GM21390 (cell line): ENCODE measurements around the gene CDK16.

ENCODE experiments used
- ATAC-seq: cut with Tn5 transposase; IDR thresholded peaks from one replicate; pipeline ENCODE4 v1.9.1; 2021; ENCODE audit not compliant: unreplicated experiment

The CDK16 gene

DNA sequence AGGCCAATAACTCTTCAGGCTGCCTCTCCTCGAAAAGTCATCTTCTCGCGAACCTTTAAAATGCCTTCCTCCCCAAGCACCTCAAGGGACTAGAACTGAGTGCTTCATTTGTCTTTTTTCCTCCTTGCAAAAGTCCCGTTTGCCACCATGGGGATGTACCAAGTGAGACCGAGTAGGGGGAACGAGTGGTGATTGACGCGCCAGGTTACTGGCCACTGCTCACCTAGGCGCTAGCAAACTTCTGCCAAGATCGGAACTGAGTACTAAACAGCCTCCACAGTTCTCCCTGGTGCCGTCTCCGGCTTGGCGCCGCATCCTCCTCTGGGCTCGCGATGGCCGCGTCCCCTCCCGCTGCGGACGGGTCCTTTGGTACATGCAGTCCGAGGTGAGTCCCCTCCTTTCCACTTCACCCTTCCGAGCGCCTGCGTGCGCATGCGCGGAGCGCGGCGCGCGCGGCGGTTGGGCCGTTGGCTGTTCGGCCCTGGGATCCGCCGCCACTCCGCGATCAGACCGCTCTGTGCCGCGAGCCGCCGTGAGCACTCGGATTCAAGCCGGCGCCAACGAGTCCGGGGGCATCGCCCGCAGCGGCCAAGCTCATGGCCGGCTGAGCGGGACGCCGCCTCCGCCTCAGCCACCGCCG is at the start of gene CDK16:
Gene CDK16, plus strand, starts transcription at position 402 of the 640 bp plus-strand sequence. CDS start 4,877 bp downstream, outside the sequence.
- peak; percentile 34 for ATAC-seq

DNA sequence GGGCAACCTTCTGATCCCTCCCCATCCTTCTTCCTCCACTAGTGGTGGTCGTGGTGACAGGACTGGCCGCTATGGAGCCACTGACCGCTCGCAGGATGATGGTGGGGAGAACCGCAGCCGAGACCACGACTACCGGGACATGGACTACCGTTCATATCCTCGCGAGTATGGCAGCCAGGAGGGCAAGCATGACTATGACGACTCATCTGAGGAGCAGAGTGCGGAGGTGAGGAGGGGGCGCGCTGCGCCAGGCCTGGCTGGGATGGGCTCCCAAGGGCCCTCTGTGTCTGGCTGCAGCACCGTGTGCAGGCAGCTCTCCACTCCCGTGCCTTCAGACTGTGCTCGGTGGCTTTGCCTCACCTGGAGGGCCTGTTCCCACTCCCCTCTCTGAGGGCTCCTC is 49.2 kb upstream of the CDK16 start:
- ATAC-seq, result no peak

DNA sequence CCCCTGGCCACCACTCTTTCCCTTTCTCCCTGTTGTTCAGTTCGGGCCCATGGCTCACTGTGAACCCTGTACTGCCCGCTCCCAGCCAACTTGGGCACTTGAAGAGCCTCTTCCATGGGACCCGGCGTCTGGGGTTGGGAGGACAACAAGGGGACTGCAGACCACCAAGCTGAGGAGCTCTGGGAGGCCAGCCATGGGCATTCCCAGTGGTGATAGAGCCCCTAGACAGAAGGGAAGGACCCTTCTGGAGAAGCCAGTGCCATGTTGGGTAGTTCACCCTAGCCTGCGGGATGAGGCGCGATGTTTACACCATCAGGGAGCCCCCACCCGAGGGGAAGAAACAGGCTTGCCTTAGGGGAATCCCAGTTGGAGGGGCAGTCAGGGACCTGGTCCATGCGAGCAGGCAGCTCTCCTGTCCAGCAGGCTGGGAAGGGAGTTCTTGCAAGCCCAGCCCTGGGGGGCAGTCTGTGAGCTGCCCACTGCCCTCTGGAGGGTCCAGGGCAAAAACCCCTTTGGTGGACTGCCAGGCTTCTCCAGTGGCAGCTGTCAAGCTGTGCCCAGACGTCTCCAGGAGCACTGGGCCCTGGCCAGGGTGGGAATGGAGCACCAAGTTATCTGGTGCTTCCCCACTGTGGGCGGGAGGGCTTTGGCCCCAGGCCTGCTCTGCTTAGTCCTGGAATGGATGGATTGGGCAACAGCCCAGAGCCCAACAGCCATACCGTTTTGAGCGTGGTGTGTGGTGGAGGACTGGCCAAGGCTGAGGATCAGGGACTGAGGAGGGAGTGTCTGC is 48.6 kb upstream of the CDK16 start:
- ATAC-seq, result no peak

DNA sequence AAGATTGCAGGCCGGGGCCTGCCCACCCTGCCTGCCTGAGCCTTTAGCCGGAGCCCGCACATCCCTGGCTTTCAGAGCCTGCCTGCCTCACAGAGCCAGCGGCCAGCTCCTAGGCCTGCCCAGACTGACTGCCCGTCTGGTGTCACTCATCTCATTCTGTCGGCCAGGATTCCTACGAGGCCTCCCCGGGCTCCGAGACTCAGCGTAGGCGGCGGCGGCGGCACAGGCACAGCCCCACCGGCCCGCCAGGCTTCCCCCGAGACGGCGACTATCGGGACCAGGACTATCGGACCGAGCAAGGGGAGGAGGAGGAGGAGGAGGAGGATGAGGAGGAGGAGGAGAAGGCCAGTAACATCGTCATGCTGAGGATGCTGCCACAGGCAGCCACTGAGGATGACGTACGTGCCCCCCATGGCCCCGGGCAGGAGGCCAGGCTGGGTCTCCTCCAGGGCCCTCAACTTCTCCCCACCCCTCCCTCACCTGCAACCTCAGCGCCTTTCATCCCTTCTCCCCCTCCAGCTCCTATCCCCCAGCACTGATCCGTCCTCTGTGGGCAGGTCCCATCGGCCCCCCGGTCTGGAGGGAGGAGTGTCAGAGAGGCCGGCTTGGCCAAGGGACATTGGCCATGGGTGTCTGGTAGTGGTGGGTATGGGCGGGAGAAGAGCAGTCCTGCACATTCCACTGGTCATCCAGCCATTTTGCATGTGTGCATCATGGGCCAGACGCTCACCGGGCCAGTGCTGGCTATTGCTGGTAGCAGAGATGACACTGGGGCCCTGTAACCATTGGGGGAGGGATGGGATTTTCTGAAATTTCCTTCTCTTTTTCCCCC is 47.4 kb upstream of the CDK16 start:
- ATAC-seq, result no peak

DNA sequence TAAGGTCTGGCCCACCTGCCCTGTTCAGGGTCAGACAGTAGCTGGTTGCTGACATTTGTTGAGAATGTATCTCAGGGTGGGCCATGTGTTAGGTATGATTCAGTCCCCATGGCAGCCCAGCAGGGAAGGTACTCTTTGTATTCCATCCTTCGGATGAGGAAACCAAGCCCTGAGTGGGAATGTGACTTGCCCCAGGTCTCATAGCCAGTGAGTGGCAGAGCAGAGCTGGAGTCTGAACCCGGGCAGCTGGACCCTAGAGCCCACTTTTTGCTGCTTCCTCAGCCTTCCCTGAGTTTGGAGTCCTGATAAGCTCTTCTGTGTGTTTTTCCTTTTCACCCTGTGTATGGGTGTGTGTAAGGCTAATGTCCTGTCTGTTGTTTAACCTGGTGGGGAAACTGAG is 46.5 kb upstream of the CDK16 start:
- no peak for ATAC-seq

DNA sequence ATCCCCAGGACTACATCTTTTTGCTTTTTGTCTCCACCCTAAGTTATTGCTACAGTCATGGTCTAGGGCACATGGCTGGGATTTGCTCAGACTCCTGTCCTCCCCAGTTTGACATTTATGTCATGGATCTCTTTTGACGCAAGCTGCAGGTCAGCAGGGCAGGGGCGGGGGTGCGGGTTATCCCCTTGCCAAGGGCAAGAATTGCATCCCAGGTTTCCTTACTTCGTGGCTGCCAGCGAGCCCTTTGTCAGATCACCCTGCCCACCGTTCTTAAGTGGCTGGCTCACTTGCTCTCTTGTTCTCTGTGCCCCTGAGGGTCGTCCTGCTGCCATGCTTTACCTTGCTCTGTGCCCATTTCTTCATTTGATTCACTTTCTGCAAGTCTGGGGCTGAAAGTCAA is 45.9 kb upstream of the CDK16 start:
- ATAC-seq, result no peak

DNA sequence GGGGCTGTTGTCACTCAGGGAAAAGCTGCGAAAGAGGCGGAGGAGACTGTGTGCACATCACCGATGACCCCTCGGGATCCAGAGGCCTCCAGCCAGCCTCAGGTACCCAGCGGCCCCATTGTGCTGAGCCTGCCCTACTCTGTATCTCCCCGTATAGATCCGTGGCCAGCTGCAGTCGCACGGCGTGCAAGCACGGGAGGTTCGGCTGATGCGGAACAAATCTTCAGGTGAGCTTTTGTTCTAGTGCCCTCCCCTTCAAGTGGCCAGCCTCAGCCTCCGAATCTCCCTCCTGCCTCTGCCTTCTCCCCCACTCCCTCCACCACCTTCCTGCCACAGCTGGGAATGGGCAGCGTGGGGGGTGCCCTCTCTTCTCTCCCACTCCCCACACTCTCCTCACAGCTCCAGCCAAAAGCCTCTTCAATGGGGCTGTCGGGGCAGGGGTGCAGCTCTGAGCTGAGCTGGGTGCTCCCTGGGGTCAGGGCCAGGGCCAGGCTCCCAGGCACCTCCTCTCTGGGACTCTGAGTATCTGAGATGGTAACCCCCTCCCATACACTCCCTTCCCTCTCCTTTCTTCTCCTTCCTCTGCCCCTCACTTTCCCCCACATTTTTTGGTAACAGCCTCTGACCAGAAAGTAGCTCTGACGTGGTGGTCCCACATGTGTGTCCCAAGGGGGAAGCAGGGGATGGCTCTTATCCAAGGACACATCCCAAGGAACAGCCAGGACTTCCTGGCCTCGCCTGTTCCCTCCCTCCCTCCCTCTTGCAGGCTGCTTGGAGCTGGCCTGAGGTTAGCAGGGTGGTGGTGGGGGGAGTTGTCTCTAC is 45.3 kb upstream of the CDK16 start:
- no peak for ATAC-seq

DNA sequence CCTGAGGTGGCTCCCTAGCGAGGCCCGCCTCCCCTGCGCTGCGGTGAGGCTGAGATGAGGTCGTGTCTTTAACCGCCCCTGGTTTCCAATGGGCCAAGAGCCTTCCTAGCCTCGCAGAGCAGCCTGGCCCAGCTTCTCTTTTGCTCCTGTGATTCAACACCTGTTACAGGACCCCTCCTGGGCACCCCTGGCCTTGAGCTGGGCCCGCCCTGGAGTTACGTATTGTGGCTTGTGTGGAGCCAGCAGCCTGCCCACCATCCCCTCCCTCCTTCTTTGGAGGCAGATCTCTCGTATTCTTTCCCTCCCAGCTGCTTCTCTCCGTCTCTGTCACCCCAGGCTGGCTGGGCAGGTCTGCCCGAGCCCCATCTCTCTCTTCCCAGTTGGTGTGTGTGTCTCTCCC is 44.1 kb upstream of the CDK16 start:
- ATAC-seq, result no peak

DNA sequence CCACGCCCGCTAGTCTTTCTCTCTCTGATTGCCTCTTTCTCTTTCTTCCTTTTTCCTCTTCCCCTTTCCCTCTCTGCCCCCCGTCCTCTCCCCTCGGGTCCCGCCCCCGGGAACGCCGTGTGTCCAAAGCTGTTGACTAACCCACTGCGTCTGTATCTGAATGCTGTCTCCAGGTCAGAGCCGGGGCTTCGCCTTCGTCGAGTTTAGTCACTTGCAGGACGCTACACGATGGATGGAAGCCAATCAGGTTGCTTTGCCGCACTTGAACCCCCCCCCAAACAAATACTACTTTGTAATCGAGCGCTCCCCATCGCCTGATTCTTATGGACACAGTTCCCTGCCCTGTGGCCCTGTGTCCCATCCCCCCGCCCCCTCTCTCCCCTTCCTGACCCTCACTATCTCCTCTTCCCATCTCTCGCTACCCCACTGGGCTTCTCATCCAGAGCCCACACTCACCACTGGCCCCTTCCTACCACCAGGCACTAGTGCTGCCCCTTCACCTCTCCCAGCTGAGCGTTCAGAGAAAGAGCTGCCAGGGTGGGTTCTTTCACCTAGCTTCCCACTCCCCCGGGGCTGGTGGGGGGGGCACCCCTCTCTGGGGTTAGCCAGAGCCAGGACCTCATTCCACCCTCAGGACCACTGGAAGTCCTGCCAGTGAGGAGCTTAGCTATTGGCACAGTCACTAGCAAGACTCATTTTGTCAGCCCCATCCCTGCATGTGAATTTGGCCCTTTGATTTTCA is 43.5 kb upstream of the CDK16 start:
- ATAC-seq, result no peak

DNA sequence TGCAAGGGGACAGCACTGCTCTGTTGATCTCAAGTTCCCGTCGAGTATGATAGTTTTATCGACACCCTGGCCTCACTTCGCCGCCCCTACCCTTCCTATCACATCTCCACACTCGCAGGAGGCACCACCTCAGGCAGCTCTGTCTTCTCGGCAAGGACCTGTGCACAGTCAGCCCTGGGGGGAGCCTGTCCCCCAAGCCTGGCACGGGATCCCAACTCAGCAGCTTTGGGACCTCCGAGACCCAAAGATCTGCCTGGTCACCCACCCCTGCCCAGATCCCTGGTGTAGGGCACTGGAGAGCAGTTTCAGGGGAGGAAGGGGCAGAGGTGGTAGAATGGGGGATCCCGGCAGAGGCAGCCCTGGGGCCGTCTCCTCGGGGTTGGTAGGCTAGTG is 42.9 kb upstream of the CDK16 start:
- no peak for ATAC-seq

DNA sequence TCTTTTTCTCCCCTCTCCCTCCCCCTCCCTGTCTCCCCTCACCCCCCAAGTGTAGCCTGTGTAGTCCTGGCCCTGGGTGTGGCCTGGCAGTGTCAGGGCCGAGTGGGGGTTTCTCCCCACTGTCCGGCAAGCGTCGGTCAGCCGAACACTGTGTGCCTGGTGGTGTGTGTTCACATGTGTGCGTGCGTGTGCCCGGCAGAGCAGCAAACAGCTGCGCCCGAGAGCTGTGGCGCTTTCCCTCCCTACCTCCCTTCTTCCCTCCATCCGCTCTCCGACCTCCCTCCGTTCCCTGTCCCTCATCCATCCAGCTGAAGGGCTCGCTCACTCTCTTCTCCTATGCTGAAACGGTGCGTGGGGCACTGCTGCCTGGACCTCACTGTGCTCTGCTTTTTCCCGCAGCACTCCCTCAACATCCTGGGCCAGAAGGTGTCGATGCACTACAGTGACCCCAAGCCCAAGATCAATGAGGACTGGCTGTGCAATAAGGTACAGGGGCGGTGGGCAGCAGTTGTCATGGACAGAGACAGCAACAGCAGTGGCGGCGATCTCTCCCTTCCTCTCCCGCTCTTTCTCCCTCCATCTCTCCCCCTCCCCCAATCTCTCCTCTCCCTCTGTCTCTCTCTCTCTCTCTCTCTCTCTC is 42.3 kb upstream of the CDK16 start:
- ATAC-seq, result no peak

DNA sequence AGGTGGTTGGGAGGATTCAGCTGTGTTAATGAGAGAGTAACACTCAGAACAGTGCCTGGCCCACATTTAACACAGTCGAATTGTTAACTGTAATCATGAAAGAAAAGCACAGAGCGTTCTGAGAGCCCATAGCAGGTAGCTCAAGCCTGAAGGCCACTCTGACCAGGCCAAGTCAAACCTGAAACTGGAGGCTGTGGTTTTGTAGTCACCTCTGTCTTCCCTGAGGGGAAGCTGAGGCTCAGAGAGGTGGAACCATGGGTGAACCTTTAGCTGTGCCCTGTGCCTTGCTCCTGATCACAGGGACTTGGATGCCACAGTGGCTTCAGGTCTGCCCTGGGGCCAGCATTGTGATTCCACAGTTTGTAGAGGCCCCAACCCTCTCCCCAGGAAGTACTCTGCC is 41.4 kb upstream of the CDK16 start:
- ATAC-seq, result no peak

DNA sequence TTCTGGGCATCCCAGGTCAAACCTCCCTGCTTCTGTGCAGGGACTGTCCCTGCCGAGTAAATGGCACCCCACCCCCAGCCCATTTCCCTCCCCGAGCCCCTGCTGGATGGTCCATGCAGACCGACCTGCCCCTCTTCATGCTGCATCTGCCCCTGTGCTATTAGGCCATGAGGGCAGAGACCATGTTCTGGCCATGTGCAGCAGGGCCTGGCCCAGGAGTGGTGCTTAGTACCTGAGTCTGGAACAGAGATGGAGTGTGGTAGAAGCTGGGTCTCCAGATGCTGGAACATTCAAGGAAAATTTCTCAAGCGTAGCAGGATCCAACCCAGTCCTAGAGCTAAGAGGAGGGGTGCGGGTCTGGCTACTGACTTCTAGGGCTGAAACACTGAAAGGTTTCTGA is 40.1 kb upstream of the CDK16 start:
- ATAC-seq, result no peak

DNA sequence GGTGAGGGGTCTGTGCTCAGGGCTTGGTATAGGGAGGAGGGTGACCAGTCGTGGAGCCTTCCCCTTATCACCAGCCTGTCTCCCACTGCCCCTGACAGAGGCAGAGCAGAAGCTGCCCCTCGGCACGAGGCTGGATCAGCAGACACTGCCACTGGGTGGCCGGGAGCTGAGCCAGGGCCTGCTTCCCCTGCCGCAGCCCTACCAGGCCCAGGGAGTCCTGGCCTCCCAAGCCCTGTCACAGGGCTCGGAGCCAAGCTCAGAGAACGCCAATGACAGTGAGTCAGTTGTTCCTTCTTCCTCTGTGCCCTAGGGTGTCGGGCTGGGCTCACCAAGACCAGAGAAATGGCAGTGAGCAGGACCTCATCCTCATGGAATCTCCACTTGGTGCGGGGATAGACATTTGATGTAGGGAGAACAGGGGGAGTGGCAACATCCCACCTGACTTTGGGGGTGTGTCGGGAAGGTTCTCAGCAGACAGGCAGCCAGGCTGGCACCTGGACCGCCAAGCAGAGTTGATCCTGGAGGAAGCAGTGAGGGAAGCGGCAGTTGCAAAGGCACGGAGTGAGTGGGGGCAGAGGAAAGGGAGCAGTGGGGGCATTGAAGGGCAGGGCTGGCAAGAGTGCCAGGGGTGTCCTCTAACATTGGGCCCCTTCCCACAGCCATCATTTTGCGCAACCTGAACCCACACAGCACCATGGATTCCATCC is 39.1 kb upstream of the CDK16 start:
- no peak for ATAC-seq

DNA sequence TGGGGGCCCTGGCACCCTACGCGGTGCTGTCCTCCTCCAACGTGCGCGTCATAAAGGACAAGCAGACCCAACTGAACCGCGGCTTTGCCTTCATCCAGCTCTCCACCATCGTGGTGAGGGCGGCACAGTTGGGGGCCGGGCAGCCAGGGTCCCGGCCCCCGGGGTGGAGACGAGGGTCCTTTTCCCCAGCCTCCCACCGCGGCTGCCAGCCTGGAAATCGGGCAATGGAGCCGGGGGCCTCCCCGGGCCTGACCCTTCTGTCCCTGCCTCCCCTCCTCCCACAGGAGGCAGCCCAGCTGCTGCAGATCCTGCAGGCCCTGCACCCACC is 38.6 kb upstream of the CDK16 start:
- no peak for ATAC-seq

DNA sequence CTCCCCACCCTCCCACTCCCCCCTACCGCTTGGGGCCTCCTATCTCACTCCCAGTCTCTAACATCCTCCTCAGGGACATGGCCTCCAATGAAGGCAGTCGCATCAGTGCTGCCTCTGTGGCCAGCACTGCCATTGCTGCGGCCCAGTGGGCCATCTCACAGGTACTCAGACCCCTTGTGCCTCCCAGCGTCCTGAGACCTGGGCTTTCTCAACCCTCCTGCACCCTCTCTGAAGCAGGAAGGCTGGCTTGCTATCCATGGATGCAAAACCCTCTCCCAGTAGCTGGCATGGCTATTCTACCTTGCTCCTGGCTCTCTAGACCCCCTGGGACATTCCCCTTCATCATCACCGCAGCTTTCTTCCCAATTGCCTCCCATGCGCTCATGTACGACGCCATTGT is 38.1 kb upstream of the CDK16 start:
- ATAC-seq, result no peak

DNA sequence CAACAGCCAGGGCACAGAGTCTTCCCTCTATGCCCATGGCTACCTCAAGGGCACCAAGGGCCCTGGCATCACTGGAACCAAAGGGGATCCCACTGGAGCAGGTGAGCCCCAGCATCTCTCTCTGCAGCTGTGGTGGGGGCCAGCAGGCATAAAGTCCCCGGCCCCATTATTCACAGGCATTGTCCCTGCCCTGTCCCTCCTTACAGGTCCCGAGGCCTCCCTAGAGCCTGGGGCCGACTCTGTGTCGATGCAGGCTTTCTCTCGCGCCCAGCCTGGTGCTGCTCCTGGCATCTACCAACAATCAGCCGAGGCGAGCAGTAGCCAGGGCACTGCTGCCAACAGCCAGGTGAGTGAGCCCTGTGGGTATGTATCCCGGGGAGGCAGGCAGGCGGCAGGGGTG is 37.2 kb upstream of the CDK16 start:
- ATAC-seq, result no peak

DNA sequence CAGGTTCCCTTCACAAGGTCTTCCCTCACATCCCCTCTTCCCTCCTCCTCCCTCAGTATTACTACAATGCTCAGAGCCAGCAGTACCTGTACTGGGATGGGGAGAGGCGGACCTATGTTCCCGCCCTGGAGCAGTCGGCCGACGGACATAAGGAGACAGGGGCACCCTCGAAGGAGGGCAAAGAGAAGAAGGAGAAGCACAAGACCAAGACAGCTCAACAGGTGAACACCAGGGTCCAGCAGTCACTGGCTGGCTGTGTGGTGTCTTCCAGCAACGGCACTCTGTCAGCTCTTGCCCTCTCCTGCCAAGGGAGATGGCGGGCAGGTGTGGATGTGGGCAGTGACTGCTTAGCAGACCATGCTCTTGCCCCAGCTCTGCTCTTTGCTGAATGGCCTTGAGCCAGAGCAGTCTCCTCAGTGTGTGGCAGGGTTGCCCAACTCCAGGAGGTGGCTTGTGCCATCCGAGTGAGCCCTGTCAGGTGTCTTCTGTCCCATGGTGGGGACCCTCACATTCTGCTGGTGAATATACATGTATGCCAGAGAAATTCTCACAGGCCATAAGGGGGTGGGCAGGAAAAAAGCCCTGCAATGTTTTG is 36.3 kb upstream of the CDK16 start:
- no peak for ATAC-seq

DNA sequence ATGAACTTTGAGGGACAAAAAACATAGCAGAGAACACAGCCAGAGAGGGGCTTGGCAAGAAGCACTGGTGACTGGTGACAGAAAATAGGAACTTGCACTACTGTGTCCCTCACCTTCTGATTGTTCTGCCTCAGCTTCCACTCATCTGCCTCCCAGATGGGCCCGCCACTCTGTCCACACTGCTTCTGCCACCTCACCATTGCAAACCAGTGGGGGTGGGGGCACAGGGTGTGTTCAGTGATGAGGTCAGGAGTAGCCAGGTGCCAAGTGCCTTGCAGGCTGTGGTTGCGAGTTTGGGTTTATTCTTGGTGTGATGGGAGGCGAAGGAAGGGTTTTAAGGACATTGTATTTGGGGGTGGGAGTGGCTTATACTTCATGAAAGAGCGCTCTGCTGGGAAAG is 34.0 kb upstream of the CDK16 start:
- ATAC-seq, result no peak
